GM15510 (cell line): ENCODE results near the gene KRTAP10-11.

ENCODE experiments used
- POLR2A ChIP-seq: IDR thresholded peaks from 3 replicates; pipeline ENCODE4 v1.6.1; 2011; ENCODE audit warnings: borderline replicate concordance; ENCODE audit not compliant: insufficient read length; ENCODE audit errors: extremely low read depth

The KRTAP10-11 gene

GRCh38 chr21:44628707-44629391 is 17.4 kb upstream of the KRTAP10-11 start:
- TF ChIP-seq POLR2A: no peak

- no peak for TF ChIP-seq POLR2A
Measured at GRCh38 chr21:44630440-44630839, 15.8 kb upstream of the KRTAP10-11 start.

- no peak for TF ChIP-seq POLR2A
Measured at GRCh38 chr21:44632067-44632466, 14.1 kb upstream of the KRTAP10-11 start.

GRCh38 chr21:44636209-44637017 is 9.8 kb upstream of the KRTAP10-11 start:
- TF ChIP-seq POLR2A: no peak

- no peak for TF ChIP-seq POLR2A
Measured at GRCh38 chr21:44637018-44637850, 9.0 kb upstream of the KRTAP10-11 start, which contains the start of gene KRTAP10-10. TSS of gene KRTAP10-10 (plus strand) at chr21:44637356. CDS start at chr21:44637418, 62 bp downstream.

- no peak for TF ChIP-seq POLR2A
Measured at GRCh38 chr21:44639331-44639655, 6.9 kb upstream of the KRTAP10-11 start.

GRCh38 chr21:44640761-44641160 is 5.5 kb upstream of the KRTAP10-11 start:
- no peak for TF ChIP-seq POLR2A

- TF ChIP-seq POLR2A: no peak
Measured at GRCh38 chr21:44643741-44644310, 2.4 kb upstream of the KRTAP10-11 start.

- TF ChIP-seq POLR2A: no peak
Measured at GRCh38 chr21:44644878-44645277, 1.3 kb upstream of the KRTAP10-11 start.

GRCh38 chr21:44647222-44647552 is 973 bp downstream of the KRTAP10-11 start:
- no peak for TF ChIP-seq POLR2A

GRCh38 chr21:44648557-44649311 is 2.5 kb downstream of the KRTAP10-11 start:
- no peak for TF ChIP-seq POLR2A

GRCh38 chr21:44649521-44650100 is 3.4 kb downstream of the KRTAP10-11 start:
- no peak for TF ChIP-seq POLR2A

GRCh38 chr21:44650265-44650972 is 4.2 kb downstream of the KRTAP10-11 start:
- TF ChIP-seq POLR2A: no peak
